ENCODE results near the gene SPATS2L. TPM values are rescaled to one million over a fixed set of nuclear protein-coding genes. Genes with fewer than 3 reads are reported as not detected.

Gene SPATS2L
- total and polyA plus RNA-seq, 12 donors = 16.7 to 68.8 (median 43.6) TPM

GRCh38 chr2:200307724-200308545 is 1.4 kb downstream of the SPATS2L start:
- intact Hi-C loops (cut with DNase I) = loop anchor here (5.0 to 10.0 kb wide), 3 partner anchors 67 to 323 kb away; no protein-coding TSS in a partner anchor
- Histone ChIP-seq H3K4me3 (peak overlapping the region in 3 of 4 donors; percentile 60 to 98 (median 89)), H3K4me1 (replicated peaks in 1 of 2) (peaks cover 0 to 12% of the 10 kb centered on the region in 2 donors), H3K27ac (peak overlapping the region in 4 of 5 donors; percentile 64 to 96 (median 84)), H3K27me3 (no peaks in the 10 kb centered on the region), H3K36me3 (replicated peaks in 1 of 2) (no peaks in the 10 kb centered on the region), H3K9me3 (replicated peaks in 1 of 3) (no peaks in the 10 kb centered on the region)
- TF ChIP-seq POLR2A (IDR thresholded peaks at IDR 0.05) = no peak
- TF ChIP-seq CTCF (IDR thresholded peaks at IDR 0.05) = no peak
- 5 to 6% (median 6%) methylated on average over 16 to 20 of the region's 20 CpGs for WGBS, 4 donors
- no peak for DNase-seq

GRCh38 chr2:200308546-200309295 is 2.2 kb downstream of the SPATS2L start:
- Histone ChIP-seq H3K4me1 (replicated peaks in 1 of 2) (peaks cover 0 to 12% of the 10 kb centered on the region in 2 donors), H3K36me3 (replicated peaks in 1 of 2) (no peaks in the 10 kb centered on the region), H3K27ac (peak overlapping the region in 2 of 5 donors; percentile 90 to 96), H3K4me3 (peak overlapping the region in 1 of 4 donors; percentile 98), H3K9me3 (replicated peaks in 1 of 3) (no peaks in the 10 kb centered on the region), H3K27me3 (no peaks in the 10 kb centered on the region)
- intact Hi-C loops (cut with DNase I) = loop anchor here (5.0 to 10.0 kb wide), 3 partner anchors 66 to 324 kb away; no protein-coding TSS in a partner anchor
- 60 to 69% (median 64%) methylated on average over 5 of the region's 5 CpGs for WGBS, 4 donors
- TF ChIP-seq CTCF (IDR thresholded peaks at IDR 0.05) = no peak
- TF ChIP-seq POLR2A (IDR thresholded peaks at IDR 0.05) = no peak
- no peak for DNase-seq

DNA sequence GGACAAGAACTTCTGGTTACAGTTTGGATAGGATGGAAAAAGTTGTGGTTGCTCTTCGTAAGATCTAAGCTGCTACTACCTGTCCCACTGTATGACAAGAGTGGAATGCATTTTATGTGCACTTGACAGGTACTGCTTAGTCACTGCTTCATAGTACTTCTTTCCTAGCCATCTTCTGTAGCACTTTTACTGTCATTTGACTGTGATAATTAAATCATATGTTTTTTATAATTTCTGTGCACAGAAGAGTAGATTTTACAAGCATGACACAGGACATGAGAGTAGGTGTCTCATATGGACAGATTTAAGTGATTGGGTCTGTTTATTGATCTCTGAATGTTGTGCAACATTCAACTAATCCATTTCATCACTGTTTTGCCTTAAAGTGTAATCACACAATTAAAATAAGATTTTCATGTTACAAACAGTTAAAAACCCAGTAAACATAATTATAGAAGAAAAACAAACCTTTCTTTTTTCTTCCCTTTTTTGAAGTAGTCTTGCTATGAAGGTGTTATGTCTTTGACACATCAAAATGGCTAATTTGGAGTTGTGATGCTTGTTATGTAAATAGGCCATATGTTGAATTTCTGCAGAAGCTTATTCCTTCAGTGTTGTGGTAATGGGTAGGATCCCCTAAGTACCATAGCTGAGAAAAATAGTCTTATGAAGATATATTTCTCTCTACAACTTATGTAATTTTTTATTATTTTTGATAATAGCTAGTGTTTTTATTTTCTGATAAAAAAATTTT is 3.0 kb downstream of the SPATS2L start:
- TF ChIP-seq POLR2A (IDR thresholded peaks at IDR 0.05) = no peak
- TF ChIP-seq CTCF (IDR thresholded peaks at IDR 0.05) = no peak
- DNase-seq = no peak
- peaks cover 0 to 12% of the 10 kb centered on the region in 2 donors for H3K4me1 ChIP-seq (replicated peaks in 1 of 2)
- H3K27ac ChIP-seq = no peak overlapping the region
- H3K4me3 ChIP-seq = no peak overlapping the region
- no peaks in the 10 kb centered on the region for H3K9me3 ChIP-seq (replicated peaks in 1 of 3)
- intact Hi-C loops (cut with DNase I) = loop anchor here (5.0 to 10.0 kb wide), 4 partner anchors 65 to 325 kb away; no protein-coding TSS in a partner anchor
- no peaks in the 10 kb centered on the region for H3K36me3 ChIP-seq (replicated peaks in 1 of 2)
- WGBS, 4 donors = 91 to 100% (median 98%) methylated on average over 1 of the region's 1 CpG
- H3K27me3 ChIP-seq = no peaks in the 10 kb centered on the region

Measured in adrenal gland (tissue), 12 donors.